GM23338 (cell line): ENCODE results near the gene EPHB2.

Source experiments
- CREB1 ChIP-seq: fragments of 250-450 bp; sonication (Bioruptor Pico); IDR thresholded peaks from 2 replicates; pipeline ENCODE4 v1.5.0; 2020; ENCODE audit warnings: low read depth, mild to moderate bottlenecking, moderate library complexity
- CTCF ChIP-seq, 2 experiments: fragments of 200-600 bp in 1 of 2; sonication (generic) in 1 of 2; conservative IDR thresholded peaks; 2 replicates each; pipeline versions ENCODE4 v1.5.1 to v1.6.1; 2016 to 2017; ENCODE audit warnings: antibody characterized with exemption in 2 of 2, low read depth in 2 of 2, mild to moderate bottlenecking in 2 of 2, moderate library complexity in 1 of 2
- EZH2 ChIP-seq: fragments of 200-600 bp; sonication (generic); IDR thresholded peaks from one replicate; pipeline ENCODE4 v1.8.0; 2017; ENCODE audit warnings: antibody characterized with exemption, mild to moderate bottlenecking, low read depth; ENCODE audit not compliant: unreplicated experiment
- POLR2AphosphoS5 ChIP-seq: IDR thresholded peaks from 2 replicates; pipeline ENCODE4 v1.6.1; 2016; ENCODE audit warnings: antibody characterized with exemption, low read depth
- REST ChIP-seq: IDR thresholded peaks from one replicate; pipeline ENCODE4 v1.6.1; 2018; ENCODE audit warnings: antibody characterized with exemption; ENCODE audit not compliant: unreplicated experiment
- STAT1 ChIP-seq: IDR thresholded peaks from one replicate; pipeline ENCODE4 v1.6.1; 2016; ENCODE audit warnings: antibody characterized with exemption; ENCODE audit not compliant: unreplicated experiment
- ZNF331 ChIP-seq: fragments of 250-450 bp; sonication (Bioruptor Pico); IDR thresholded peaks from 2 replicates; pipeline ENCODE4 v1.5.0; 2020; ENCODE audit warnings: low read depth, mild to moderate bottlenecking, moderate library complexity
- ZNF462 ChIP-seq: fragments of 250-450 bp; sonication (Bioruptor Pico); IDR thresholded peaks from 2 replicates; pipeline ENCODE4 v1.5.0; 2020; ENCODE audit warnings: mild to moderate bottlenecking, moderate library complexity

GRCh38 chr1:22745669-22746585, 35.3 kb downstream of the EPHB2 start:
- TF ChIP-seq CTCF (conservative IDR thresholded peaks at IDR 0.05; ENCODE audit: low read depth in 2 of 2) (no peak), REST (no peak), EZH2 (no peak), ZNF462 (CRISPR knock-in tag) (no peak), CREB1 (CRISPR knock-in tag) (no peak), STAT1 (no peak), POLR2AphosphoS5 (no peak), ZNF331 (CRISPR knock-in tag) (no peak)
